ENCODE data around the gene GJB2.

GRCh38 chr13:20185366-20186056 lies 7.2 kb downstream of the GJB2 start:
- TF ChIP-seq CREB1 (IDR thresholded peaks at IDR 0.05; ENCODE audit: low read depth) (no peak), MAX (IDR thresholded peaks at IDR 0.05) (no peak), EP300 (IDR thresholded peaks at IDR 0.05; ENCODE audit: borderline replicate concordance) (no peak), RAD21 (IDR thresholded peaks at IDR 0.05; ENCODE audit: low read depth) (no peak), REST (IDR thresholded peaks at IDR 0.05; ENCODE audit: low read depth) (no peak), TEAD4 (IDR thresholded peaks at IDR 0.05) (no peak), TAF1 (IDR thresholded peaks at IDR 0.05; ENCODE audit: low read depth) (no peak), ZBTB7A (IDR thresholded peaks at IDR 0.05; ENCODE audit: low read depth) (no peak), USF1 (IDR thresholded peaks at IDR 0.05) (no peak)
